Karpas-422 (cell line): ENCODE results near the gene RAB6B. TPM values are rescaled to one million over a fixed set of nuclear protein-coding genes. Genes with fewer than 3 reads are reported as not detected.

Experiments used
- DNase-seq: peaks from one replicate; pipeline ENCODE4 v3.0.0-alpha.2; 2015
- H2AFZ ChIP-seq: fragments of 200-600 bp; sonication (generic); 2 replicates; pipeline ENCODE4 v1.6.1; 2014; ENCODE audit warnings: antibody characterized with exemption, low read length, mixed read lengths
- H3K27ac ChIP-seq: fragments of 200-600 bp; sonication (generic); 2 replicates; pipeline ENCODE4 v1.5.1; 2014; ENCODE audit warnings: mild to moderate bottlenecking, low read length, moderate library complexity
- H3K27me3 ChIP-seq: fragments of 200-600 bp; sonication (generic); 2 replicates; pipeline ENCODE4 v1.6.1; 2014; ENCODE audit warnings: low read length, mixed read lengths
- H3K36me3 ChIP-seq: fragments of 200-600 bp; sonication (generic); 2 replicates; pipeline ENCODE4 v1.6.1; 2014; ENCODE audit warnings: low read length, mixed read lengths; ENCODE audit not compliant: insufficient read depth
- H3K4me1 ChIP-seq: fragments of 200-600 bp; sonication (generic); 2 replicates; pipeline ENCODE4 v1.6.1; 2014; ENCODE audit warnings: mild to moderate bottlenecking, low read length, mixed read lengths
- H3K4me2 ChIP-seq: fragments of 200-600 bp; sonication (generic); 2 replicates; pipeline ENCODE4 v1.6.1; 2014; ENCODE audit warnings: low read length, low read depth, mild to moderate bottlenecking; ENCODE audit not compliant: poor library complexity, severe bottlenecking
- H3K4me3 ChIP-seq: fragments of 200-600 bp; sonication (generic); 2 replicates; pipeline ENCODE4 v1.5.1; 2014; ENCODE audit warnings: mild to moderate bottlenecking, antibody characterized with exemption, low read length, mixed read lengths
- H3K79me2 ChIP-seq: fragments of 200-600 bp; sonication (generic); 2 replicates; pipeline ENCODE4 v1.6.1; 2014; ENCODE audit warnings: mild to moderate bottlenecking, low read length, mixed read lengths
- H3K9ac ChIP-seq: fragments of 200-600 bp; sonication (generic); 2 replicates; pipeline ENCODE4 v1.6.0; 2014; ENCODE audit warnings: low read length
- H3K9me2 ChIP-seq: fragments of 200-600 bp; sonication (generic), shearing (Covaris generic); replicated peaks from 2 replicates; pipeline ENCODE4 v1.6.0; 2014; ENCODE audit warnings: mild to moderate bottlenecking, low read length, moderate library complexity; ENCODE audit not compliant: insufficient read depth
- H3K9me3 ChIP-seq: fragments of 300-700, 200-600 bp; sonication (generic); 2 replicates; pipeline ENCODE4 v1.6.1; 2014; ENCODE audit warnings: low read length, mixed read lengths
- H4K20me1 ChIP-seq: fragments of 200-600 bp; sonication (generic); 2 replicates; pipeline ENCODE4 v1.6.1; 2014; ENCODE audit warnings: mild to moderate bottlenecking, antibody characterized with exemption, low read length, low read depth; ENCODE audit not compliant: insufficient read depth
- total RNA-seq: library from RNA; depleted of rRNA; stranded (reverse); fragments of >200 nt; shearing (Covaris generic); gene quantifications from 2 replicates; pipeline ENCODE4 v1.2.3, GENCODE V29; 2014; ENCODE audit warnings: low replicate concordance

The RAB6B gene
- total RNA-seq, 1 experiment from 2014 or later: not detected

DNA sequence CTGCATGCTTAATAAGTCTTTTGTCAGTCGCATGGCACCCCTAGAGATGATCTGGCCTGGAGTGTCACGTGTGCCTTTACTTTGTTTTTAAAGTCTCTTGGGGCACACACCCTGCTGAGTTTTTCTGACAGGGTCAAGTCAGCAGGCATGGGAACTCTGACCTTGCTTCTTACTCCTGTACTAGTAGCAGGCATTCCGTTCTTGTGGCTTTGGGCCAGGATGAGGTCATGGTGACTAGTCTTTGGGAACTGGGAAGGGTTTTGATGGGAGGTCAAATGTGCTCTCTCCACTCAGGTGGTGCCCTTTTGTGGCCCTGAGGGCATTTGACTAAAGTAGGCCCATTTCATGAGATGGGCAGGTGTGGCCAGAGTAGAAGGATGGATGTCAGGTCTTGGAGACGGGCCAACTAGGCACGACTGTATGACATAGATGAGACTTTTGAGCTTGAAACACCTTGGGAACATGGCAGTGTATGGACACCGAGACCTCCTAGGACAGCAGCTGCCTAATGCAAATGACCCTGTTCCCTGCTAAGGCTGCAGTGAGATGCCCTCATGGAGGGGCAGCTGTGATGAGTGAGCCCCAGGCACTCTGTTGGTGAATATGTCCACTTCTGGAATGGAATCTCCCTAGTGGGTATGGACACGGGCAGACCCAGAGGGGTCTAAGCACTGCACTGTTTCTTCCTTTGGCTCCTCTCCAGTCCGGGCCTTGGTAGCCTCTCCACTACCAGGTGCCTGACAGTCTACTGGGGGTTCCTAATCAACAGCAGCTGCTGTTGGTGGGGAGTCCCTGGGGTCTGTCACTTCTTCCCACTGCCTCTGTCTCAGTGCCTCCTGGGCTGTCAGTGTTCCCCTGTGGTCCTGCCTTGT is 73.7 kb downstream of the RAB6B start:
- DNase-seq: no peak
- H3K27me3 ChIP-seq: no peaks in the 10 kb centered on the region
- H3K4me3 ChIP-seq: no peak overlapping the region
- no peaks in the 10 kb centered on the region for H3K9me3 ChIP-seq
- H2AFZ ChIP-seq: no peak overlapping the region
- no peaks in the 10 kb centered on the region for H3K4me1 ChIP-seq
- peaks cover 8% of the 10 kb centered on the region; the same call in 1 of the 2 replicates for H4K20me1 ChIP-seq
- H3K27ac ChIP-seq: no peak overlapping the region
- H3K36me3 ChIP-seq: peaks cover 44% of the 10 kb centered on the region
- no peaks in the 10 kb centered on the region for H3K9me2 ChIP-seq
- no peaks in the 10 kb centered on the region; the same call in 1 of the 2 replicates for H3K79me2 ChIP-seq
- H3K4me2 ChIP-seq: no peak overlapping the region
- H3K9ac ChIP-seq: no peak overlapping the region

DNA sequence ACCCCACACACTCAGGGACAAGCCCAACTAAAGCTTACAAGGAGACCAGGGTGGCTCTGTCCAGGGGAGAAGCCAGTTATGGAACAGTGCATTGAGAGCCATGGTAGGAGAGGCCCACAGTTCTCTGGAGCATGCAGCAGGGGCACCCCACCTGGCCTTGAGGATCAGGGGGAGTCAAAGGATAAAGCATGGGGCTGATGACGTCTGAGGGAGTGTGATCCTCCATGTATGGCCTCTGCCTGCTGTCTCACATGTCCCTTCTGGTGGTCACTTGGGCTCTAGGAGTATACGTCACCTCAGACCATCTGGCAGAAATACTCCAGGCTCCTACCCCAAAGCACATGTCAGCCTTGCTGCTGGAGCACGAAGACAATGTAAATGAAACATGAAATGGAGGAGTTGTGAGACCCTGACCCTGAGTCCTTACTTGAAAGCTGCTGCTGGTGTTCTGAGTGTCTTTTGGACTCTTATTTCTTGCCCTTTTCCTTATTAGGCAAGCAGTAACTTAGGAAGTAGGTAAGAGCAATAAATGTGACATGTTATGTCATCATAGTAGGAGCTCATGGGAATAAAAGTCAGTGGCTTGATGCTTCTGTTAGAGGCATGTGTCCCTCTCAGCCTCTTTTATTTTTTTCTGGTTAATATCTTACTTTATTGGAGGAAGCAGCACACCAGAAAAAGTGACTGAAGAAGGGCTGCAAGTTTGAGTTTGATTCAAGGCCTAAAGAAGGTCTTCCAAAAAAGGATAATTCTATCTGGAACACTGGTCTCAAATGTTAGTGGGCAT is 74.6 kb downstream of the RAB6B start:
- Histone ChIP-seq H2AFZ (no peak overlapping the region), H3K9me3 (no peaks in the 10 kb centered on the region), H3K9ac (no peak overlapping the region), H3K36me3 (peaks cover 54% of the 10 kb centered on the region), H3K4me3 (no peak overlapping the region), H3K4me2 (no peak overlapping the region), H3K27ac (no peak overlapping the region), H3K27me3 (no peaks in the 10 kb centered on the region), H3K4me1 (no peaks in the 10 kb centered on the region), H4K20me1 (peaks cover 8% of the 10 kb centered on the region; the same call in 1 of the 2 replicates), H3K79me2 (no peaks in the 10 kb centered on the region; the same call in 1 of the 2 replicates), H3K9me2 (no peaks in the 10 kb centered on the region)
- no peak for DNase-seq

DNA sequence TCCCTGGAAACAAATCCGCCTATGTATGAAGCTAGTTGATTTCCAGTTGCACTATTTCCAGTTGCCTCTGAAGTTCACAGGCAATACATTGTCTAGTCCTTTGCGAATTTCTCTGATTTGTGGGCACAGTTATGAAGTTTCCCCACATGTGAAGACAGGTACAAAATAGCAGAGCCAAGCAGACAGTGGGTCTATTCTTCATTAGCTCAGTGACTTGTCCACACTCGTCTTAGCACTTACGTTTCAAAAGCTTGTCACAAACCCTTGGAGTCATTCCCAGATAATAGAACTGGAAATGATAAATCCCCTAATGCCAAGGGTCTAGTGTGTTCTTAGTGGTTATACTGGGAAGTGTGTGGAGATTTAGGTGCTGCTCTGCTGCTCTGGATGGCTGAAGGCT is 75.6 kb downstream of the RAB6B start:
- H2AFZ ChIP-seq: no peak overlapping the region
- no peaks in the 10 kb centered on the region; the same call in 1 of the 2 replicates for H3K79me2 ChIP-seq
- H3K27me3 ChIP-seq: no peaks in the 10 kb centered on the region
- no peaks in the 10 kb centered on the region for H3K9me3 ChIP-seq
- H3K4me2 ChIP-seq: no peak overlapping the region
- H3K4me3 ChIP-seq: no peak overlapping the region
- H3K9ac ChIP-seq: no peak overlapping the region
- DNase-seq: no peak
- no peak overlapping the region for H3K27ac ChIP-seq
- no peaks in the 10 kb centered on the region for H3K9me2 ChIP-seq
- H3K4me1 ChIP-seq: no peaks in the 10 kb centered on the region
- H3K36me3 ChIP-seq: peaks cover 61% of the 10 kb centered on the region
- peaks cover 8% of the 10 kb centered on the region; the same call in 1 of the 2 replicates for H4K20me1 ChIP-seq

DNA sequence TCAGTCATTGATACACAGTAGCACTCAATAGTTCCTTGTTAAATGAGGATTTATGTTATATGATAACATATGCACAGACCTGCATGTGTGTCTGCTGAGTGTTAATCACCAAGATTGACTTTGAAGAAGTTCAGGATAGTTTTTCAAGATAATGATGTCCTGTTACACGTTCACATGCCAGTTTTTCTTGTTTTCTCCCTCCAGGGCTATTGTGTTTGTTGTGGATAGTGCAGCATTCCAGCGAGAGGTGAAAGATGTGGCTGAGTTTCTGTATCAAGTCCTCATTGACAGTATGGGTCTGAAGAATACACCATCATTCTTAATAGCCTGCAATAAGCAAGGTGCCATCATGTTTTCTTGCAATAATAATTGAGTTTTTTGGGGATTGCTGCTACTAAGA is 80.3 kb downstream of the RAB6B start:
- H3K9me2 ChIP-seq: no peaks in the 10 kb centered on the region
- no peak for DNase-seq
- H3K36me3 ChIP-seq: peaks cover 58% of the 10 kb centered on the region
- no peak overlapping the region for H2AFZ ChIP-seq
- no peaks in the 10 kb centered on the region for H3K27me3 ChIP-seq
- H3K4me1 ChIP-seq: no peaks in the 10 kb centered on the region
- H3K79me2 ChIP-seq: peaks cover 6% of the 10 kb centered on the region
- no peaks in the 10 kb centered on the region for H3K9me3 ChIP-seq
- no peak overlapping the region for H3K4me3 ChIP-seq
- H3K9ac ChIP-seq: no peak overlapping the region
- H3K4me2 ChIP-seq: no peak overlapping the region
- H4K20me1 ChIP-seq: peaks cover 4% of the 10 kb centered on the region; the same call in 1 of the 2 replicates
- no peak overlapping the region for H3K27ac ChIP-seq

DNA sequence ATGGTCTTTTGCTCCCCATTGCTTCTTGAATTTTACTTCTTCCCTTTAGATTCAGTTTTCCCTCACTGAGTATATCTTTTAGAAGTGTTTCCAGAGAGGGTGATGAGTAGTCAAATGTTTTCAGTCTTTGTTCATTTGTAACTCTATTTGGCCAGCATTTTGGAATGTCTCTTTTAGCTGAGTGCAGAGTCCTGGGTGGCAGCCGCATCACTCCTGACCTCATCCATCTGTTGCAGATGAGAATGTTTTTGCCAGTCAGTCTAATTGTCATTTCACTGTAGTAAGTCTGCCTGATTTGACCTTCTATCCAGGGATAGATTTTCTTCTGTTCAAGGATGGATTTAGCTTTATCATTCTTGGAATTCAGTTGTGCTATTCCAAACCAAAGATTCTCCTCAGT is 82.8 kb downstream of the RAB6B start:
- no peak overlapping the region for H2AFZ ChIP-seq
- no peaks in the 10 kb centered on the region for H3K9me3 ChIP-seq
- H3K4me2 ChIP-seq: no peak overlapping the region
- no peaks in the 10 kb centered on the region for H3K27me3 ChIP-seq
- H3K9ac ChIP-seq: no peak overlapping the region
- no peak overlapping the region for H3K27ac ChIP-seq
- no peaks in the 10 kb centered on the region for H3K4me1 ChIP-seq
- H3K4me3 ChIP-seq: no peak overlapping the region
- H3K79me2 ChIP-seq: peaks cover 21% of the 10 kb centered on the region
- no peaks in the 10 kb centered on the region for H3K9me2 ChIP-seq
- H4K20me1 ChIP-seq: no peaks in the 10 kb centered on the region
- H3K36me3 ChIP-seq: peaks cover 55% of the 10 kb centered on the region
- no peak for DNase-seq

DNA sequence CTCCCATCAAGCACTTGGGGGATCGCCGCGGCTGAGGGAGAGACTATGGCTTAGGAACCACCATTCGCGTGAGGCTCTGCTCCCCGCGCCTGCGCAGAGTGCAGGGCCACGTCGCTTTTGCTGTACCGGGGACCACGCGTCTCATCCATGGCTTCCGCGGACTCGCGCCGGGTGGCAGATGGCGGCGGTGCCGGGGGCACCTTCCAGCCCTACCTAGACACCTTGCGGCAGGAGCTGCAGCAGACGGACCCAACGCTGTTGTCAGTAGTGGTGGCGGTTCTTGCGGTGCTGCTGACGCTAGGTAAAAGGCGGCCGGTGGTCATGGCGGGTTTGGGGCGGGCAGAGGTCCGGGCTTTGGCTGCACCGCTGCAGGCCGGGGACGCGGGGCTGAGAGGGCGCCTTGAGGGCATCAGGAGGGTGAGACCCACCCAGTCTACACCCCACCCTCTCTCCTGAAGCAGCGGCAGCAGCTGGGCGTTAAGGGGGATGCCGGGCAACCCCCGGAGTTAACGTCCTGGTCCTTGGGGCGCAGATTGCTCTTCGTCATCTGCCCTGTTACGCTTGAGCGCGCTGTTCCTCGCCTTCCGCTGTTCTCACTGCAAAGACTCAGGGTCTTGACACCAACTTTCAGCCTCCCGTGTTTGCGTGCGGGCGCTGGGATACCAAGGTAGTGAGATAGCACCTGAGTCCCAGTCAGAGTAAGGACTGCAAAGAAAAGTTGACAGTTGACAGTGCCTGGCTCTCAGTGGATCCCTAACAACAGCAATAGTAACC is 89.8 kb downstream of the RAB6B start, which contains the start of gene SRPRB:
Gene SRPRB (plus strand): TSS at position 114 of the 774 bp plus-strand sequence. CDS start 34 bp downstream, at position 148.
- Histone ChIP-seq H2AFZ (peak within 1 kb of the TSS; percentile 99), H3K4me3 (peak within 1 kb of the TSS; percentile 89), H3K27ac (no peak within 1 kb of the TSS), H3K36me3 (peaks cover 21% of the 10 kb centered on the region; the same call in 1 of the 2 replicates), H3K4me2 (peak within 1 kb of the TSS; percentile 81), H3K9ac (peak within 1 kb of the TSS; percentile 77), H3K79me2 (peaks cover 40% of the 10 kb centered on the region), H3K4me1 (peaks cover 40% of the 10 kb centered on the region), H3K9me3 (no peaks in the 10 kb centered on the region), H3K9me2 (no peaks in the 10 kb centered on the region), H4K20me1 (no peaks in the 10 kb centered on the region), H3K27me3 (no peaks in the 10 kb centered on the region)
- peak; percentile 97 for DNase-seq

DNA sequence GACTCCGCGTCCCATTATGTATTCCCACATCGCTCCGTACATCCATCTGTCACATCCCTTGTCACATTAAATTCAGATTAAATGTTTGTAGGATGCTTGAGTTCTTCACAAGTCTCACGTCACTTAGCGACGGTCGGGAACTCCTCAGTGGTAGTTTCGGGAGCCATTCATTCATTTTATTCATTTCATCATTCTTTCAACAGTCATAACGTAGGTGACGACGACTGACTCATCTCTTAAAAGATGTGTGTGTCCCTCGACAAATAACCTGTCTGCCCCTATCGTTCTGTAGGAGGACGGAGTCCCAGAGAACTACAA is 90.3 kb downstream of the RAB6B start:
- Histone ChIP-seq H3K36me3 (peaks cover 18% of the 10 kb centered on the region; the same call in 1 of the 2 replicates), H3K4me3 (peak overlapping the region; percentile 89), H3K9me3 (no peaks in the 10 kb centered on the region), H3K9ac (peak overlapping the region; percentile 77), H3K4me2 (peak overlapping the region; percentile 81), H3K27me3 (no peaks in the 10 kb centered on the region), H3K79me2 (peaks cover 37% of the 10 kb centered on the region), H2AFZ (peak overlapping the region; percentile 99), H3K27ac (no peak overlapping the region), H3K4me1 (peaks cover 41% of the 10 kb centered on the region), H3K9me2 (no peaks in the 10 kb centered on the region), H4K20me1 (no peaks in the 10 kb centered on the region)
- DNase-seq: no peak
